Kidney glomerular epithelial cell (primary cell): Measurements from ENCODE around the gene ADARB2.

Source experiments
- DNase-seq: peaks from one replicate; lab custom pipeline; 2025; lab: John Stamatoyannopoulos, UW

The ADARB2 gene

DNA sequence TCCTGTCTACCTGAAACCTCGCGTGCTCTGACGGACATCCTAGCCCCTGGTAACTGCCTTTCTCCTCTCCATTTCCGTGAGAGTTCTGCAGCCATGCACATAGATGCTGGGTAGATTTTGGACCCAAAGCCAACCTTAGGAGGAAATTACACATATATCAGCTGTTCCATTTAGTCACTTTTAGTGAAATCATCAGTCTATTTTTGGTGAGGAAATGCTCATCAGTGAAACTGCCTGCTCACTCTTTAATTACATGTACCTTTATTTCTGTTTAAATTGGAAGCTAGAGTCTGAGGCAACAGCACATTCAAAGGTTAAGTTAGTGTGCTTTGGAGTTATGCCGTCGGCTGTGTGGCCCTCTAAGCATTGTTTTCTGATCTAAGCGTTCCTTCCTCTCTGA is 449.8 kb downstream of the ADARB2 start:
- no peak for DNase-seq

DNA sequence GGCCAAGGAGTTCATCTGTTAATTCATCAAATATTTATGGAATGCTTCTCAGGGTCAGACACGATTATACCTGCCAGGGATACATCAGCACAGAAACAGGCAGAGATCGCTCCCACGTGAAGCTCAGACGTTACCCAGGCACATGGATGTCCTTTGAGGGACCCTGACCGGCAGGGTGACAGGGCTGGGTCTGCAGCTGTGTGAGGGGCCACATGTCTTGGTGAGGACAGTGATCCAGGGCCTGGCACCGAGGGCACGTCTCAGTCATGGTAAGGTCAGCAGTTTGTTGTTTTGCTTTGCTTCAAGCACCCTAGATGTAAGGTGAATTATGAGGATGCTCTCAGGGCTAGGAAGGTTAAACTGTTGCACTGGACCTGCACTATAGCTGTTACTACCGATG is 453.2 kb downstream of the ADARB2 start:
- no peak for DNase-seq

DNA sequence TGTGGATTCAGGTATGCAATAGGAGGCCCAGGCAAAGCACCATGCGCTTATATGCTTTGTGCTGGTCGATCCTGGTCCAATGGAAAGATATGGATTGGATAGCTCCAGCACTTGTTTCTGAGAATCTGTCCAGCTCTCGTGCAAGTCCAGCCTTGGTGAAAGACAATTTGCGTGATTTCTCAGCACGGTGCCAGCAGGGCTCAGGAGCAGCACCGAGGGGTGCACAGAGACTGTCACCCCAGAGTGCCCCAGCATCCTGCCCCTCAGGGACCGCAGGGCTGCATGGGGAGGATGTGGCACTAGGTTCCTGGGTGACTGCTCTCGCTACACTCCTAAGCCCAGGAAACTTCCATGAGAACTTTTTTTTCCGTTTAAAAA is 455.9 kb downstream of the ADARB2 start:
- no peak for DNase-seq

DNA sequence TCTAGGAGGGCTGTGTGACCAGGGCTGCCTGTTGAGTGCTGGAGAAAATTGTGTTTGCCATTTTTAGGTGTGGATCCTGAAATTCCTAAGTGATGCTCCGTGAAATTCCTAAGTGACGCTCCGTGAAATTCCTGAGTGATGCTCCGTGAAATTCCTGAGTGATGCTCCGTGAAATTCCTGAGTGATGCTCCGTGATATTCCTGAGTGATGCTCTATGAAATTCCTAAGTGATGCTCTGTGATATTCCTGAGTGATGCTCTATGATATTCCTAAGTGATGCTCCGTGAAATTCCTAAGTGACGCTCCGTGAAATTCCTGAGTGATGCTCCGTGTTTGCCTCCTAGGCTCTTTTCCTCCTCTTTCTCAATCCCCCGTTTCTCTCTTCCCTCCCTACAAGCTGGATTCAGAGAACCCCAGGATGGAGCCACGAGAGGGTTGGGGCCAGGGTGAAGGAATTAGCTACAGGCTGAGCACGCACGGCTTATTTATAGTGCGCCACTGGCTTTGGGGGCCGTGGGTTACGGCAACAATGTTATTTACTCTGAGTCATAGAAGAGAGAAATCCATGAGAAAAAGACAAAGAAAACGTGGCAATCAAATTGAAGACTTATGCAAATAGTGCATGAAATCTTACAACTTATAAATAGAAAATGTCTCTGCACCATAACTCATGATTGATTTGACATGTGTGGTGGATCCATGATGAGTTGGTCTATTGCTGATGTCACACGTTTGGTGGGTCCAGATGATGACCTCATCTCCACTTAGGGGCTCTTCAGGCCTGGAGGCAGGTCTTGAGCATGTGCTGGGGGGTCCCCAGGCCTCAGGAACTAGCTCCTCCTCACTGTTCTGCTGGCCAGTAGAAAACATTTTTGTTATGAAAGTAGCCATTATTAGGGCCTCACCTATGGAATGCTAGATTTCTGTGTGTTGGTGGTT is 456.6 kb downstream of the ADARB2 start:
- DNase-seq = peak; percentile 26

DNA sequence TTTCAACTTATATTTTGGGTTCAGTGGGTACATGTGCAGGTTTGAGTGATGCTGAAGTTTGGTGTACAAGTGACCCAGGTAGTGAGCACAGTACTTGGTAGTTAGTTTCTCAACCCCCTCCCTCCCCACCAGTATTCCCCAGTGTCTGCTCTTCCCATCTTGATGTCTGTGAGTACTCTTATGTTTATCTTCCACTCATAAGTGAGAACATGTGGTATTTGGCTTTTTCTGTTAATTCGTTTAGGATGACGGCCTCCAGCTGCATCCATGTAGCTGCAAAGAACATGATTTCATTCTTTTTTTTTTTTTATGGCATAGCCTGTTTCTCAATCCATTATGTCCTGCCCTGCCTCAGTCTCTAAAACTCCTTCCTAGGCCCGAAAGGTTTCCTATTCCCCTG is 459.0 kb downstream of the ADARB2 start:
- no peak for DNase-seq

DNA sequence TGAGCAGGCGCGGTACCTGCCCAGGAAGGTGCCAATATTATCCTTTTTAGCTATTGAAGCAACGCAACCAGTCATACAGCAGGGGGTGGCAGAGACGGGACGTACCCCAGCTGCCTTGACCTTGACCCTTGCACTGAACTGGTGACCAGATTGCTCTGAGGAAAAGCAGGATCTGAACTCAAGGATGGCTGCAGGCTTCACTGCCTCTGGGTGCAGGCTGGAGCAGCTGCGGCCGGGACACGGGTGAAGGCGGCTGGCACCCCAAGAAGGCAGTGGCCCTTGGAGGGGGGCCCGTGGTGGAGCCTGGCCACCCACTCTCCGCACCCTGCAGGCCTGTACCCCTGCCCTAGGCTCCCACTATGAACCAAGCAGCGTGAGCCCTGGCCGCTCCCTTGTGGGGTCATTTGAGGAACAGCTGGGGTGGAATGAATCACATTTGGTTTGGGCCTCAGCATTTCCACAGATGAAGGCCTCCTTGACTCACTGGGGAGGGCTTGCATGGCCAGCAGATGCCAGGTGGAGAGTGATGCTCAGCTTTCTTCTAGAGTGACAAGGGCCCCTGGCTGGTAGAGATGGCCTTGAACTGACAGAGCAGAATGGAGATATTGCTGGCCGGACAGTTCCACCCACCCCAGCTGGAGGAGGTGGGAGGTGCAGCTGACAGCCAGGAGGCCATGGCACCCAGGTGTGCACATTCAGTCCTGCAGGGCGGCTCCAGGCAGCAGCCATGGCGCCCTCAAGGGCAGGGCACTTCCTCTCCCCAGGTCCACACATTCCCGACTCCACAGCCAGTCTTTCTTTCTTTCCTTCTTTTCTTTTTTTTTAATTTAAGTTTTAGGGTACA is 462.4 kb downstream of the ADARB2 start:
- DNase-seq = no peak

DNA sequence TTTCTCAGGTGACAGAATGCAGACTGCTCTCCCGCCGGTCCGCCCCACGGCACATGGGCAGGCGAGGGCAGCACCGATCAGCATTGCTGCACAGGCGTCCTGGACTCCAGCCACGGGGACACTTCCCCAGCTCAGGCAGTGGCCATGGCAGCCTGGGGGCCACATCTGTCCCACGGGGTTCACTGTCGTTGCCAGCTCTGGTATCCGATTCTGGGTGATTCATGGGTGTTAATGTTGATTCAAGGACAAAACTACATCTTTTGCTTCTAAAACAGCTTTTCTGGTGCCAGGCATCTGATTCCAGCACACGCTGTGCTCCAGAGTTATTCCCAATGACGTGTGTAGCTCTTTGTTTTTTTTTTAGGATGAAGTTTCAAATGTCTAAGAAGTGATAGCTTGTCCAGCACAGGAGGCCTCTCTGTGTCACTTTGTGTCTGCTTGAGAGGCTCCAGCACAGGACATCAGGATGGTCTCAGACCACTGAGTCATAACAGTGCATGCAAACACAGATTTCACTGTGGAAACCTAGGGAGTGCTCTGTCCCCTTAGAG is 463.1 kb downstream of the ADARB2 start:
- DNase-seq = no peak

DNA sequence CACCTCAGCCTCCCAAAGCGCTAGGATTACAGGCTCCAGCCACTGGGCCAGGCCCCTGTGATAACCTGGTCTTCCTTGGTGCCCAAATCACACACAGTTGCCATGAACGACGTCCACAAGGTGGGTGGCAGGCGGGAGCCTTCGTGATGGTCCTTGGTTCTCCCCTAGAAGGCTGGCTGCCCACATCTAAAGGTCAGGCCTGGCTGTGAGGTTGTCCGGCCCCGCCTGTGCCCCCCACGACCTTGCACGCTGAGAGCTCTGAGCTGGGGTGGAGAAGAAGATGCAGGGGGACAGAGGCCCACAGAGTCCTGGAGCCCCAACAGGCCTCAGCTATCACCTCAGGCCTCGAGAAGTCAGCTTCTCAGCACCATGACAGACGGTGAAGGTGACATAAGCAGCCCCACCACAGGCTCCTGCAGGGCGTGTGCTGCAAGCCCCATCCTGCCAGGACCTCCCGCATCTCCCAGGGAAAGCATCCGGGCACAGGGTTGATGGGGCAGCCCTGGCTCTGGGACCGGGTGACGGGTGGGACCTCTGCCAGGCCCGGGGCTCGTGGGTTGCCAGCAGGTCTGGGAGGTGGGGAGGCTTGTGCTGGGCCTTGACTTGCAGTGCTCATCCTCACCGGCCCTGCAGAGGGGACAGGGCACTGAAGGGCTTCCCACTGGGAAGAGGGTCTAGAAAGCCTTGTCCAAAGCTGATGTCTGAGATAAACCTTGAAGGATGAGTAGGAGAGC is 463.8 kb downstream of the ADARB2 start:
- DNase-seq = no peak

DNA sequence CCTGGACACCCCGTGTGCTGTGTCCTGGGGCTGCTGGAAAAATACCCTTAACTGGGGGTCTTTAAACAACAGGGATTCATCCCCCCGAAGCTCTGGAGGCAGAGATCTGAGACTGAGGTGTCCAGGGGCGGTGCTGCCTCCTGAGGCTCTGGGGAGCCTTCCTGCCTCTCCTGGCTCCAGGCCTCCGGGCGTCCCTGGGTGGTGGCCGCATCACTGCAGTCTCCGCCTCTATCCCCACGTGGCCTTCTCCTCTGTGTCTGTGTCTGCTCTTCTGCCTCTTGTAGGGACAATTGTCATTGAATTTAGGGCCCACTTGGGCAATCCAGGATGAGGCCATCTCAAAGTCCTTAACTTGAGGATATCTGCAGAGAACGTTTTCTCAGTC is 464.6 kb downstream of the ADARB2 start:
- DNase-seq = no peak

DNA sequence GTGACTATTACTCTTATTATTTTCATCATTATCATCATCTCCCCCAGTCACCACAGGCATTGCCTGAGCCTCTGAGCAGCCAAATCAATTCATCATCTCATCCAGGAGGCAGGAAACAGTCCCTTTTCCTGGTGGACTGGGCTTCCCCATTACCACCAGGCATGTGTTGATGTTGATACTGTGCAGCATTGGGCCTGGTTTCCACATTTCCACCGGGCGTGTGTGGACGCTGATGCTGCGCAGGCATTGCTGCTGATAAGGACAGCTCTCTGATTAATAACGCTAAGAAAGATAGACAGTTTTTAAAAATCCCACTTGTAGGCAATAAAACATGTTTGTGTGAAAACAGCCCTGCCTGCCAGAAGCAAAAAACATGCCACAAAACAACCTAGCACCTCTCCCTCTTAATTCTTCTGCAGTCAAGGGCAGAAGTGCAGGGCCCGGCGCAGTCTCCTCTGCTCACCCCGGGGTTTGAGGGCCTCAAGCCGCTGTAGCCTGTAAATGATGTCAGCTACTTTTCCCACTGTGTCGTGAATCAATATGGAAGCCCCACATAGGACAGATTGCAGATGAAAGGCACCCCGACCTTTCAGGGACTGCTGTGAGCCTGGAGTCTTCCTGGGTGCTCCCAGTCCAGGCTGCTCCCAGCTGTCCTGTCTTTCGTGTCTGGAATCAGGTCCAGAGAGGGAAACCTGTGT is 465.1 kb downstream of the ADARB2 start:
- no peak for DNase-seq

DNA sequence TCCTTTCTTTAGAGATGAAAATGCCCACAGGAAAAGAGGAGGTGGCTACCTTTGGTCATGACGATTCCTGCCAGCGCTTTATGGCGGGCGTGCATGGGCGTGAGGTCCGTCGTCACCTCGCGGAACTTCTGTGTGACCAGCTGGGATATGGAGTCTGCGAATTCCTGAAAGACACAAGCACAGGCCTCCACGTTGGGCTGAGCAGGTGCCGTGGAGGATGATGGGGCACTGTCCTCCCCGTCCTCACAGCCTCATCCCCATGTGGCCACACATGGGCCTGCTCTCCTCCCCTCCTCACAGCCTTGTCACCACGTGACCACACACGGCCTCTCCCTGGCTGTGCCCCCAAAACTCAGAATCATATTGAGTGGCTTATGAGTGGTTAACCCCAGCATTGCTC is 466.4 kb downstream of the ADARB2 start:
- DNase-seq = no peak

DNA sequence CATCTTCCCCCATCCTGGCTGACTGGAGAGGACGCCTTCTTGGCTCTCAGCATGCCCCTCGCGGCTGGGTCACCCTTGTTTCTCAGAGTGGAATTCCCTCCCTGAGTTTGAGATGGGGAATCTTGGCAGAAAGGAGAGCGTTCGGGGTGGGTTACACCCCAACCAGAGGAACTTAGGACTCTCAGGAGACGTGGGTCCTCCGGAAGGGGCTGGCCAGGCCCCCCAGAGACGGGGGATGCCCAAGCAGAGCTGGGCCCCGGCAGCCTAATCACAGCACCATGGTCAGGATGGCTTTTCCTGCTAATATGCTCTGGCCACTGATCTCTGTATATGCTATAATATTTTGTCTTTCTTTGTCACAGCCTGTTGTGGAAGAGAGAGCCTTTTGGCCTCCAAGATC is 466.8 kb downstream of the ADARB2 start:
- no peak for DNase-seq

DNA sequence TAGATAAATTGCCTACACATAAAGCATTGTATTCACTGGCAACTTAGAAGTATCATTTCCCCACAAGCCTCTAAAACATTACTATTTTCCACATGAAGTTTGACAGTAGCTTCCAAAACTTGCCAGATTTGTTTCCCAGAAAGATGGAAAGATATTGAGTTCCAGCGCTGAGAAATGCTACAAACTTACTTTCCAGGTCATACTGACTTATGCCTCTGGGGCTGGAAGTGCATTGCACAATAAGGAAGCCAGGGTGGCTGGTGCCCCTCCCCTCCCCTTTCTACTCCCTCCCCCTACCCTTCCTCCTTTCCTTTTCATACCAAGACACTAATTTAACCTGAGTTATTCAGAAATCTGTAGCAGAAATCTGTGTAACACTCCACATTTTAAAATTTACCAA is 468.5 kb downstream of the ADARB2 start:
- DNase-seq = no peak

DNA sequence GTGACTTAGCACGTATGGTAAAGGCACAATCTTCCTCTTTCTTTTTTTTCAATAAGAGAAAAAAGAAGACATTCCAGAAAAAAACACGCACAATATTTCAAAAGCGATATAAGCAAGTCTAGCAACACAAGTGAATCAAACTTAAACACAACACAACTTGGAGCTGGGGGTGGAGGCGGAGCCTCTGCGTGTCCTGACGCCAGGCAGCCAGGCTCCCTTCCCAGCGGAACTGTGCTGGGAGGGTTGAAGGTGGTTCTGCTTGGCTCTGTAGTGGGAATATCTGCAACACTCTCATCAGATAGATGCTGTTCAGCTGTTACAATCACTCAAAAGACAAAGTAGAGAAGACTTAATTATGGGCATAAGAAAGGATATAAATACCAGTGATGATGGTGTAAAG is 469.8 kb downstream of the ADARB2 start:
- no peak for DNase-seq

DNA sequence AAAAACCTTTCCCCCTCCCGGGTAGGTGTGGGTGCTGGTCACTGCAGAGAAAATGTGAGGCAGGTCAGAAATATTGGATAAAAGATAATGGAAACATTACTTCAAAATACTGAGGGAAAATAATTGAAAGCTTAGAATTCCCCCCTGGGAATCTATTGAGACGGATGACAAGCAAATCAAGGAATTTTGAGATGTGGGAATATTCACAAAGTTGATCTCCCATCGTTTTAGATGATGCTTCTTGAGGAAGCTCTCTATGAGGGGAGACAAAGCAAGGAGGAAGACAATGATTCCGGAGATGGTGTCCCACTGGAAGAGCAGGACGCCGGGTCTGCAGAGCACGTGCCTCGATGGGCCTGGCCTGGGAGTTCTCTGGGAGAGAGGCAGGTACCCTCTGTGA is 470.2 kb downstream of the ADARB2 start:
- no peak for DNase-seq

DNA sequence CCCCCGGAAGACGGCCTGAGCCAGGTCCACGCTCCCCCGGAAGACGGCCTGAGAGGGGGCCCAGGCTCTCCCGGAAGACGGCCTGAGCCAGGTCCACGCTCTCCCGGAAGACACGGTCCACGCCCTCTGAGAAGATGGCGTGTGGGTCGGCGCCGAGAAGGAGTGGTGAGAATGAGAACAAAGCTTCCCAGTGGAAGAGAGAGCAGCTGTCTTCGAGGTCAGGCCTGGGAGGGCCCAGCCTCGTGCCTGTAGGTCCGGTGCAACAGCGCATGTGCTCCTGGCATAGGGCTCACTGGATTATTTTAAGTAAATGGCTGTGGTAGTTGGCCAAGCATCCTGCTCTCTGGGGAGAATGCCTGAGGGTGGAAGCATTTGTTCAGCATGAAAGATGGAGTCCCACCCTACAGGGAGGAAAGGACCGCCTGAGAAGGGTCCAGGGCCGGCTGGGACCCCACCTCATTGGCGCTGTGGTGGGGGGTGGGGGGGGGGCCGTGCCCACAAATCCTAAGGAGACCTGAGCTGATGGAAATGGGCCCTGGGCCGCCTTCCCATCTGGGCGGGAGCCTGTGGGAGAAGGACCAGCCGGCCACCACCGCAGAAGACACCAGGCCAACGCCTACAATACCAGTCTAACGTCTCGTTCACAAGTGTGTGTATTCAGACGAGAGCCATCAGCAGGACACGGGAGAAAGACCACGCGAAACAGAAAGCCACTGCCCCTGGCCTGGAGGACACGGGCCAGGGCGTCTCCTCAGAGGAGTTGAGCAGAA is 471.1 kb downstream of the ADARB2 start:
- no peak for DNase-seq

DNA sequence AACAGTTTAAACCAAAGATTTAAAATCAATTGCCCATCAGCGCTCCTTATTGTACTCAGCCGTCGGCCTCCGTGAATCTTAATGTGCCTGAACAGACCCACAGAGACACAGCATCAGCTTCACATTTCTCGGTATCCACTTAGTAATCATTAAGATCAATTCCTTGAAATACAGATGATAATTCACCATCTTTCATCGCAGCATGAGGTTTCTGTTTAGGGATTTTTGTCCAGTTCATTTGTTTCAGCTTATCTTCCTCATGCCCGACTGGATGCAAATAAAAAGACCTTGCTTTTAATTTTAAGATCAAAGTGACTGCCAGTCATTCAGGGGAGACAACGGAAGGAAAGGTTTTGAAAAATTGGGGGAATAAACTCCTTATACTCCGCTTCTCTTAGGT is 473.3 kb downstream of the ADARB2 start:
- DNase-seq = no peak

DNA sequence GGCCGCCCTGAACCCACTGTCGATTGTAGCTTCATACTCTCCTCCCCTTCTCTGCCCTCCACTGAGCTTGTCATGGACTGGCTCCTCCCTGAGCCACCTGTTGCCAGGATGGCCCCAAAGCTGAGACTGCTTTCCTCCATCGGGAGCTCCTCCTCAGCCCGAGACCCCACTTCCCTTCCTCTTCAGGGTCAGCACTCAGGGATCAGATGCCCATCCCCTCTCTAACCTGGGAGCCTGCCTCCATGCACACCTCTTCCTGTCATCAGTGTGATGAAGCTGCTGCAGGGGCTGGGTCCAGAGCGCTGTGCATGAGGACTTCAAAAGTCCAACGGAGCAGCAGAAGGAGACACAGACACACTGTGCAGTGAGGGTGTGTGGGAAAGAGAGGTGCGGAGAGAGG is 480.1 kb downstream of the ADARB2 start:
- DNase-seq = no peak

DNA sequence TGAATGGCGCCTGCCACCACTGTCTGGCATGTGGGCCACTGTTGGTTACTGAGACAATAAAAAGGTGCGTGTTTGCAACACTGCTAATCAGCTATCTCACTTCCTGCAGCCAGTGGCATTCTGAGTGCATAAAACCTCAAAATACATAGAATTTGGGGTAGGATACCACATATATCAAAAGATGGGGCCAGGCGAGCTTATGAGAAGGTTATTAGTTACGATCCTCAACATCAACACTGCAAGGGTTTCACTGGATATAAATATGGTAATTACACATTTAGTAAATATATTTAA is 480.9 kb downstream of the ADARB2 start:
- DNase-seq = no peak

DNA sequence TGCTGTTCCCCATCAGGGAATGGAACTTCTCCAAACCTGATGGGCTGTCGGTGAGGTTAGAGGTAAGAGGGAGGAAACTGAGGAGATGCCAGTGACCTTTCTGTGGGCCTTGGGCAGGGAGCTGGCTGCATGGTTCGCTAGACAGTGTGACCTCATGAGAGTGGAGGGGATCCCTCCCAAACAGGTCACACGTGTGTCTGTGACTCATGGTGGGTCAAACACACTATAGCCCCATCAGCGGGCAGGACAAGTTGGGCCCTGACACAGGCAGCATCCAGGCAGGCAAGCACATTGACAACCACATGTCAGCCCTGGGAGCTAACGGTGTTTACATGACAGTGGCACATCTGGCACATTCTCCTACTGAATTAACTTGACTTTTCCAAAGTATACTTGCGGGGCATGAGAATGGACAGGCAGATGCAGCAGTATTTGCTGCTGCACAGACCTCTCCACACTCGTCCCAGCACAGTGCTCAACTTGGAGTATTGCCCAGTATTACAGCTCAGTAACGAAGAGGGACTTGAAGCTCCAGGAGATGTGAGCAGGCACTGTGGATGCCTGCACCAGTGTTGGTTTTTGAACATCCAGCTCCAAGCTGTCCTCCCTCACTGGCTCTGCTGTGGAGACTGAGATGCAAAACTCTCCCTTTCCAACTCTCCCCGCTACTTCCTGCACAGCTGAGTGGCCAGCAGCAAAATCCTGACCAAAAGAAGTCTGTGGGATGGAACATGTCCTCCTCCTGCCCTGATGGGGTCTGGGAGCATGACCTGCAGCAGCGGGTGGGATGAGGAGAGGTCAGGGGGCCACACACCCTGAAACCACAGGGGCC is 481.5 kb downstream of the ADARB2 start:
- DNase-seq = no peak
